ENCODE results near the gene GPR157. TPM values are rescaled to one million over a fixed set of nuclear protein-coding genes. Genes with fewer than 3 reads are reported as not detected.

Gene GPR157
- total RNA-seq, 1 experiment from 2014 or later = 4.2 TPM

DNA sequence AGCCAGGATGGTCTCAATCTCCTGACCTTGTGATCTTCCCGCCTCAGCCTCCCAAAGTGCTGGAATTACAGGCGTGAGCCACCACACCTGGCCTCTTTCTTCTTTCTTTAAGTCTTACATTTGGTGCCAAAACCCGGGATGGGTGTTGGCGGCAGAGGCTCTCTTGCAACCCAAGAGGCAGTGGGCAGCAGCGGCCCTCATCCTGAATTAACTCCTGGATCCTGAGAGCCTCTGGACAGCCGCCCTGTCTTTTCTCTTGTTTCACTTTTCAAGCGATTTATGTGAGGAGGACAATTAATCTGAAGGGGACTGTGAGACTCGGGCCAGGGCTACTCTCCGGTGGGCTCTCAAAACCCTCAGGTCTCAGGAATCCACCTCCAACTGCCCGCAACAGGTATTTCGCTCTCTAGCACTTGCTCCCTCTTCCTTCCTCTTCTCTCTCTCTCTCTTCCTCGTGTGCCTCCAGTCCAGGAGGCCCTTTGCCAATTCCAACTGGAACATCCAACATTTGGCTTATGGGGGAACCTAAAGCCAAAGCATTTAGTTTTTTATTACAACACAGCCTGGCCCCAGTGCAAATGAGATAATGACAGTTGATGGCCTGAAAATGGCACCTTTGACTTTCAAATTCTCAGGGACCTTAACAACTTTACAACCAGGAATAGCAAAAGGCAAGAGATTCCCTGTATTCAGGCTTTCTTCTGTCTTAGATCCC lies 41.3 kb downstream of the GPR157 start:
- no peak for DNase-seq (ENCODE audit: low spot score)

DNA sequence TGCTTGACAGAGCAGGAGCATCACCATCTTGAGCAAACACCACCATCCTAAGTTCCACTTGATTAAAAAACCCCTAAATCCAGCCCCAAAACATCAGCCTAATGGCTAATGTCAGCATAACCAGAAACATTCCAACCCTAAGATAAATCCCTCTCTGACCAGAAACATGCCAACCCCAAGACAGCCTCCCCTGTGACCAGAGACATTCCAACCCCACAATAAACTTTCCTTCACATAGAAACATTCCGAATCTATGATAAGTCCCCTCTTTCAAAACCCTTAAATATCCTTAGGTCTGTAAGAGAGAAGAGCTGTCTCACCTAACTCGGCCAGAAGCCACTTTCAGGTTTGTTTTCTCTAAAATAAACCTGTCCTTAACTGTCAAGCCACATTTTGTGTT lies 42.1 kb downstream of the GPR157 start:
- DNase-seq (ENCODE audit: low spot score) = no peak

DNA sequence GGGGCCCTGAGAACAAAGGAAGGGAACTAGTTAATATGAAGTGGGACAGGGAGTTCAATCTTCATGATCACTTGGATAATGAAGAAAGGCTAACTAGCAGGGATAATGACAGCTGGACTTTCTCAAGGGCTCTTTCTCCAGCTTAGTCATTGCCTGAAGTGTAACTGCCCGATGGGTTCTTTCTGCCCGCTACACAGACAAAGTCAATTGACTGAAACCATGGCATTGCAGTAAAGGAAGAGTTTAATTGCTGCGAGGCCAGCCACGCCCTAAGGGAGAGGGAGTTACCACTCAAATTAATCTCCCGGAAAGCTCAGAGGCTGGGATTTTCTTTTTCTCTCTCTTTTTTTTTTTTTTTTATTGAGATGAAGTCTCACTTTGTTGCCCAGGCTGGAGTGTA lies 42.9 kb downstream of the GPR157 start:
- no peak for DNase-seq (ENCODE audit: low spot score)

DNA sequence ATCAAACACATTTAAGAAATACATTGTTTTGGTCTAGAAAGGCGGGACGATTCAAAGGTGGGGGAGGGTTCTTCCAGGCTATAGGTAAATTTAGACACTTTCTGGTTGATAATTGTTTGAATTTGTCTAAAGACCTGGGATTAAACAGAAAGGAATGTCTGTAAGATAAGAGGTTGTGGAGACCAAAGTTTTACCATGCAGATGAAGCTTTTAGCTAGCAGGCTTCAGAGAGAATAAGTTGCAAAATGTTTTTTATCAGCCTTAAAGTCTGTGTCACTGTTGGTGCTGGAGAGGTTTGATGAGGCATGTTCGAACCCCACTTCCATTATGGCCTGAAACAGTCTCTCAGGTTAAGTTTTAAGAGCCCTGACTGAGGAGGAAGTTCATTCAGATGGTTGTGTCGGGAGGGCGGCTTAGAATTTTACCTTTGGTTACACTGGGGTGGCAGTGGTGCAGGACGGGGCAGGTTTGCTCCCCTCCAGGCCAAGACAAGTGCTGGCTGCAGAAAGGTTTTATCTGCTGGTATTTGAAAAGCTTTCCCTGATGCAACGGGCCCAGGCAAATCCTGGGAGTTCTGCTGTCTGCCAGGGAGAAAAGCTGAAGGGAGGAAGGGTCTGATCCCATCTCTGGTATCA lies 43.5 kb downstream of the GPR157 start:
- no peak for DNase-seq (ENCODE audit: low spot score)

DNA sequence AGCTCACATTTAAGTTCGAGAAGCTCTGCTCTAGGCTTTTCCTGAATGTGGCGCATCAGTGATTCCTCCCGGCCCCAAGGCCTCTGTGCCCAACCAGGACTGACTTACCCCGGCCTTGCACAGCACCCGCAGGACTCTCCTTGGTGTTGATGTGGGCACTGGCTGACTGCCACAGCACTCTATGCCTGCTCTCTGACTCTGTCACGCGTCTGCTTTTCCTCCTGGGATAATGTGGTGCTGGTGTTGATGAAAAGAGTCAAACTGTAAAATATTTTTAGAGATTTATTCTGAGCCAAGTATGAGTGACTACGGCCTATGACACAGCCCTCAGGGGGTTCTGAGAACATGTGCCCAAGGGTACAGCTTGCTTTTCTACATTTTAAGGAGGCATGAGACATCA lies 44.0 kb downstream of the GPR157 start:
- peak; percentile 34 for DNase-seq (ENCODE audit: low spot score)

DNA sequence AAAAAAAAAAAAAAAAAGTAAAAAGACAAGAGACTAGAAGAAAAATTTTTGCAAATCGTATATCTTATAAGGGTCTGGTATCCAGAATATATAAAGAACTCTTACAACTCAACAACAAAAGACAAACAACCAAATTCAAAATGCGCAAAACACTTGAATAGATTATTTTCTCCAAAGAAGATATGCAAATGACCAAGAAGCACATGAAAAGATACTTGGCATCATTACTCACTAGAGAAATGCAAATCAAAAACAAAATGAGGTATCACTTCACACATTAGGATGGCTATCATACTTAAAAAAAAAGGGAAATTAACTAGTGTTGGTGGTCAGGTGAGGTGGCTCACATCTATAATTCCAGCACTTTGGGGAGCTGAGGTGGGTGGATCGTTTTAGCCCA lies 47.4 kb downstream of the GPR157 start:
- no peak for DNase-seq (ENCODE audit: low spot score)

DNA sequence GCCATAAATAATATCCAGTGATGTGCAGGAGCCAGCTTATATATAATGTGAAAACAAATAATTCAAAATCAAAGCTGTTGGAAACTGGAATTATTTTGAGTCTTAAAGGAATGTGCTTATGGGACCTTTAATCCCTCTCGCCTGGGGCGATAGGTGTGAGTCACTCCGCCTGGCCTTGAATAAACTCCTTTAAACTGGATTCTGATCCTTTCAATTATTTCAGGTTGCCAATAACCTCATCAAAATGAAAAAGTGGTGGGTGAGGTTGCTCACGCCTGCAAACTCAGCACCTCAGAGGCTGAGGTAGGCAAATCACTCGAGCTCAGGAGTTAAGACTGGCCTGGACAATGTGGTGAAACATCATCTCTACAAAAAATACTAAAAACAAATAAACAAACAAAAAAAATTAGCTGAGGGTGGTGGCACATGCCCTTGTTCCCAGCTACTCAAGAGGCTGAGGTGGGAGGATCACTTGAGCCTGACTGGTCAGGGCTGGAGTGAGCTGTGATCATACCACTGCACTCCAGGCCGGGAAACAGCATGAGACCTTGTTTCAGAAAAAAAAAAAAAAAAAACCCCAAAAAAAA lies 48.1 kb downstream of the GPR157 start:
- peak; percentile 55 for DNase-seq (ENCODE audit: low spot score)

DNA sequence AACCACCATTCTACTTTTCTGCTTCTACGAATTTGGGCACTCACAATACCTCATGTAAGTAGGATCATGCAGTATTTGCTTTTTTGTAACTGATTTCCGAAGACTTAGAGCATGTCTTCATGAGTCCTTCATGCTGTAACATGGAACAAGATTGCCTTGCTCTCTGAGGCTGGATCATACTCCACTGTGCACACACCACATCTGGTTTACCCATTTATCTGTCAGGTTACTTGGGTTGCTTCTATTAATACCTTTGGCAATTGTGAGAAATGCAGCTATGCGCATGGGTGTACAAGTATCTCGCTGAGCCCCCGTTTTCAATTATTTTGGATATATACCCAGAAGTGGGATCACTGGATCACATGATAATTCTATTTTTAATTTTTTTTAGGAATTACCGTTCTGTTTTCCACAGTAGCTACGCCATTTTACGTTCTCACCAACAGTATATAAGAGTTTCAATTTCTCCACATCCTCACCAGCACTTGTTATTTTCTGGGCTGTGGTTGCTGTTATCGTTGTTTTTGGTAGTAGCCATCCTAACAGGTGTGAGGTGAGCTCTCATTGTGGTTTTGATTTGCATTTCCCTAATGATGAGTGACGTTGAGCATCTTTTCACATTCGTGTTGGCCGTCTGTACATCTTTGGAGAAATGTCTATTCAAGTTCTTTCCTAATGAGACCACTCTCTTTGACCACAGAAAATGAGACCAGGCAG lies 48.8 kb downstream of the GPR157 start:
- no peak for DNase-seq (ENCODE audit: low spot score)

DNA sequence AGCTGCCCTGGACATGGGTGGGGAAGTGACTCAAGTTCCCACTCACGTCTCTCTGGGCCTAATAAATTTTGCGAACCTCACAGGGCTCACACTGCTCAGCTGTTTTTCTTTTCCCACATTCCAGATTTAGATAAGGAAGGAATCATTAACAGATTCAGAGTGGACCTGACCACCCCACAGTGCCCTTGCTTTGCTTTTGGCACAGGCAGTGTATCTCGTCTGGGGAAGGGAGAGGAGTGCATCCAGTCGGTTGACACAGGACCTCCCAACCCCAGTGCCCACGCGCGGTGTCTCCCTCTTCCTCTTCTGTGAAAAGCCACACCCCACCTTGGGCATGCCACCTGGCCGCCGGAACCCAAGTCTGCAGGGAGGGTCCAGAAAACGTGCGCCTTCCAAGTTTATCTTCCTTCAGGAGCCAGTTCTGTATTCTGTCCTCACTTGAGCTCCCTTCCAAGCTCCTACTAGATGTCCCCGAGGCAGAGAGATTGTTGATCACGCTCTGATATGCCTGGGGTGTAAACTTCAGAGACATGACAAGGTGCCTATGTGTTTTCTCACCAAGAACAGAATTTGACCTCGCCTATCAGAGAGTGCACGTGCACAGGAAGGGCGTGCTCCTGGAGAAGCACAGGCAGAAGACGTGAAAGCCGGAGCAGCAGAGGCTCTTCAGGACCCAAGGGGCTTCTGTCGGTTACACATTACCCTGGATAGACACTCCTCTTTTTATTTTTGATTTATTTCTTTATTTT lies 50.0 kb downstream of the GPR157 start:
- no peak for DNase-seq (ENCODE audit: low spot score)

DNA sequence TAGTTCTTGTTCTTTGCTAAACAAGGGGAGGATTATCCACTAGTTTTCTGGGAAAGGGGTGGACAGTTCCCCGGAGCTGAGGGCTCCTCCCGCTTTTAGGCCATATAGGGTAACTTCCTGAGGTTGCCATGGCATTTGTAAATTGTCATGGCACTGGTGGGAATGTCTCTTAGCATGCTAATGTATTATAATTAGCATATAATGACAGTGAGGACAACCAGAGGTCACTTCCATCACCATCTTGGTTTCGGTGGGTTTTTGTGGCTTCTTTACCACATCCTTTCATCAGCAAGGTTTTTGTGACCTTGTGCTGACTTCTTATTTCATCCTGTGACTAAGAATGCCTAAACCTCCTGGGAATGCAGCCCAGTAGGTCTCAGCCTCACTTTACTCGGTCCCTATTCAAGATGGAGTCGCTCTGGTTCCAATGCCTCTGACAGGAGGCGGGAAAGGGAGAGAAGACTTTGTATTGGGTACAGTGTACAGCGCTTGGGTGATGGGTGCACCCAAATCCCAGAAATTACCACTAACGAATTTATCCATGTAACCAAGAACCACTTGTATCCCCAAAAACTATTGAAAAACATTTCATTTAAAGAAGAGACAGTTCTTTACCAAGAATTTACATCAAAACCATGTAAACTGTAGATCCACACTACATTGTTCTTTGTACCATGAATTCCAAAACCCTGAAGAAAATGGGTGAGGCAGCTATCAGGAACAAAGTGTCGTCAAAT lies 50.7 kb downstream of the GPR157 start:
- DNase-seq (ENCODE audit: low spot score) = peak; percentile 76

DNA sequence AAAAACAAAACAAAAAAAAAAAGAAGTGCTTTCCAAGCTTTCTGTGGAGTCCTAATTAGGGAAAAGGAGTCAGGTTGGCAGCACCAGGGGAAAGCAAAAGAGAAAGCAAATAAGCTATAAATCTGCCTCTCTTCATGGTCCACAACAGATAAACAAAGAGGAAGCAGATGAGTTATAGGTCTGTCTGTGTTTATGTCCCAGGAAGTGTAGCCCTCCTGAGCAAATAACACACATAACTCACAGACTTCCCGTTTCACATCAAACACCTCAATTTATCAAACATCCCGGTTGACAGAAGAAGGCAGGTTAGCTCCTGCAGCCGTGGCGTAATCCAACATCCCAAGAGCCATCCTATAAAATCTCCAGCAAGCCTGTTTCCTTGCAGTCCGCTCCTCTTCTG lies 53.9 kb downstream of the GPR157 start:
- no peak for DNase-seq (ENCODE audit: low spot score)

DNA sequence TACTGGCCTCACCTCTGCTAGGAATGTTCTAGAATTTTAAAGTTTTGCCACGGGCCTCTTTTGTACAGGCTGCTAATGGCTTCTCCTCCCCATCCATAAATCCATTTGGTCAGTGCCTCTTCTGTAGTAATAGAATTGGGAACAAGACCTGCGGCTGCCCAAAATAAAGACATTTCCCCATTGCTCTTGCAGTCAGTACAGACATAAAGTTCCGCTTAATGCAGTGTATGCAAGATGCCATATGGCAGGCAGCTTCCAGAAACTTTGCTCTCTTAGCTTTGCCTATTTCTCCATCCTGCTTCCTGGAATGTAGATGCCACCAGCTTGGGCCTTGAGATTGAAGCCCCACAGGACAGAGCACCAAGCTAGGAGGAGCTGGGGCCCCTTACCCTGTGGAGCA lies 55.8 kb downstream of the GPR157 start:
- DNase-seq (ENCODE audit: low spot score) = no peak

DNA sequence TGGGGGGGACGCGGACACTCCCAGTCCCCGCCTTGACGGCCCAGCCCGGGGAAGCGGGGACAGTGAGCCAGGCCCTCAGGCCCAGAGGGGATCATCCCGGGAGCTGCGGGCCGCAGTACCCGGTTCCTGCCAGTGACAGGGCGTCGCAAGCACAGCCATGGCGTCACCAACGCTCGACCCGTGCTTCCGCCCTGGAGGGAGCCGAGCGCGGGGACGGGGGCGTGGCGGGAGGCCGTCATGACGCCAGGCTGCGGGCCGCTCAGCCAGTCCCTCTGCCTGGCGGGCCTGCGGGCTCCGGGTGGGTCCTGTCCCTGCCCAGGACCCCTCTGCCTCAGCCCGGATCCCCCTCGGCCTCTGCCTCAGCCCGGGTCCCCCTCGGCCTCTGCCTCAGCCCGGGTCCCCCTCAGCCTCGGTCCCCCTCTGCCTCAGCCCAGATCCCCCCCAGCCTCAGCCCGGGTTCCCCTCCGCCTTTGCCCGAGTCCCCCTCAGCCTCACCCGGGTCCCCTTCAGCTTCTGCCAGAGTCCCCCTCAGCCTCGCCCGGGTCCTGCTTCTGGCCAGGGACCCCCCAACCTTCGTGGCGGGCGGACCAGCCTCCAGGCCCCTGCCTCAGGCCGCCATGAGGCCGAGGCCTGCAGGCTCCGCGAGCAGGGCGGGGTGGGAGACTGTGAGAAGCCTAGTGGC lies 57.2 kb downstream of the GPR157 start:
- DNase-seq (ENCODE audit: low spot score) = no peak

DNA sequence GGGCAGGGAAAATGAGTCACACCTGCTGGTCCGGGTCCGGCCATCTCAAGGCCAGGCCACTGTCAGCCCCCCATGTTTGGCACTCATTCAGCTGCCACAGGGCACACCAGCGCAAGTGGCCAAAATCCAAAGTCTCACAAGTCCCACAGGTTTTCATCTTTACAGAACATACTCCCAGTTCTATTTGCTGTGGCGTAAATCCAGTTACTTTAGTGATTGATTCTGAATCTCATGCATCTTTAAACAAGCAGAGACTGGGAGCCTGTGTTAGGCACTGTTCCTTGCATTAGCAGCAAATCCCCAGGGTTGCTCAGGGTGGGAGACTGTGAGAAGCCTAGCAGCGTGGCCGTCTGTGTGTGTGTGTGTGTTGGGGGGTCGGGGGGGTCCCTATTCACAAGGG lies 58.4 kb downstream of the GPR157 start:
- DNase-seq (ENCODE audit: low spot score) = no peak

DNA sequence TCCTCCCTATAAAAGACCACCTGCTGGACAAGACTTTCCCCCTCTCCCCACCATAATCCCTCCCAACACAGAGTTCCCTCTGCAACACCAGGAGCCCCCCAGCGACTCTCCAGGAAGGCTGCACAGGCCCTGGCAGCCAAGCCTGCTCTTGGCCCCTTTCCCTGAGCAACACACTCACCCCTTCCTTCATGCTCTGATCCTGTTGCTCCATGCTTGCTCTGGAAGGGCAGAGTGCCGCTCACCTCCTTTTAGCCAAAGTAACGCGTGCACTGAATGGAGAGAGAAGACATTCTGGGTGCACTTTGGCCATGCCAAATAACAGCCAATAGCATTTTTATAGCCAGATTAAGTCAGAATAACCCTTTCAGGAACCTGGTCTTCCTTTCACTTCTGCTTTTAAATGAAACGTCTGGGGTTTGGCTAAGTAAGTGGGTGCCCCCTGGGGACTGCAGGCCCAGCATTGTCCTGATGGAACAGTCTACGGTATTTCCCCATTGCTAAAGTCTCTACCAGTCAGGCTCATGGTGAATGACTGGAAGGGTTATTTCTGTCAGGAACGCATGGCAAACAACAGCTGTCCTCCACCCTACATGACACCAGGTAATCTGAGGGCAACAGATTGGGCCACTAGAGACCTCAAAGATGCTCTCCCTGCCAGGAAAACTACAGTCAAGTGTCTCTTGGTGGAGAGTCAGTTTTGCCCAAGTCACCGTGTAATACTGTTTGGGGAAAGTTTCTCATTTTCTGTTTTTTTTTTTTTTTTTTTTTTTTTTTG lies 59.4 kb downstream of the GPR157 start, which contains the start of gene SLC2A5:
TSS of gene SLC2A5 (minus strand) at position 310 of the 775 bp plus-strand sequence. CDS start at position 211, 99 bp downstream.
- no peak for DNase-seq (ENCODE audit: low spot score)

DNA sequence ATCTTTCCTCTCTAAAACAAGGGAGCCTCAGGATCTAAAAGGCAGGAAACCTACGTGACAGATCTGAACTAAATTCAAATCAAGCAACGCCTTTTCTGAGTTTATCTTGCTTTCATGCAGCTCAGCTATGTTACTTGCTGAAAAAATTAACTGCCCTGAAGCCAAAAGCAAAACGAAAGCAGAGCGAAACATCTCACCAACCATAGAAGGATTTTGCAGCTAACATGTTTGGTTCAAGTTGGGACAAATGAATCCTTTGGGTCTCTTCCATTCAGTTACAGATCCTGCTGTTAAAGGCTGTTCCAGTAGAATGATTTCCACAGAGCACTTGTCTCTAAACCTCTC lies 59.9 kb downstream of the GPR157 start:
- no peak for DNase-seq (ENCODE audit: low spot score)

DNA sequence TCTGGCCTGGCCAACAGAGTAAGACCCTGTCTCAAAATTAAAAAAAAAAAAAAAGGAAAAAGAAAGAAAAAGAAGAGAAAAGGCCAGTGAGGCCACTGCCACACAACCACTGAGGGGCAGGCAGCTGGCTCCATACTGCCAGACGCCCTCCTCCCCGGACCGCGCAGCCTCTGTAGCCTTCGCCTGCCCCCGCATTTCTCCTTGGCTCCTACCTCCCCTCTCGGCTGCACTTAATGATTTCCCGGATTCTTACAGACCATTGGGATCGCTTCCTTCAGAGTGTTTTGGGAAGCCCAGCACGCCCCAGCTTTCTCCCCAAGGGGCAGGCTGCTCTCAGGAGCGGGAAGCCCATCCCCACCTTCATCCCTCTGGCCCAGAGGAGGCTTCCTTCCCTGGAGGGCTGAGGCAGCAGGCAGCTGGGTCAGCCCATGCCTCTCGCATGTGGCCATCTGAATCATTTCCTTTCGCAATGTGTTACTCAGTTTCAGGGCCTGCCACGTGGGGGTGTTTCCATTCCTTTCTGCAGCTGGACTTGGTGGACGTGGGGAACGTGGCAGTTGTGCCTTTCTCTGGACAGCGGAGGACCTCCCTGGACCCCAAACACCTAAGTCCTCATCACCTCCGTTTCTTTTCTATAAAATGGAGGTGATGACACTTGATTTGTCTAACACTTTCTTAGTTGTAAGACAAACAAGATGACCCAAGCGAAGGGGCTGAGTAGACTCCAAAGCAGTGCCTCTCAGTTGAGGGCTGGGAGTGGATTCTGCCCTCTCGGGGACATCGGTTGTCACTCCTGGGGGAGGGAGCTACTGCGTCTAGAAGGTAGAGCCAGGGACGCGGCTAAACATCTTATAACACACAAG lies 61.7 kb downstream of the GPR157 start:
- no peak for DNase-seq (ENCODE audit: low spot score)

DNA sequence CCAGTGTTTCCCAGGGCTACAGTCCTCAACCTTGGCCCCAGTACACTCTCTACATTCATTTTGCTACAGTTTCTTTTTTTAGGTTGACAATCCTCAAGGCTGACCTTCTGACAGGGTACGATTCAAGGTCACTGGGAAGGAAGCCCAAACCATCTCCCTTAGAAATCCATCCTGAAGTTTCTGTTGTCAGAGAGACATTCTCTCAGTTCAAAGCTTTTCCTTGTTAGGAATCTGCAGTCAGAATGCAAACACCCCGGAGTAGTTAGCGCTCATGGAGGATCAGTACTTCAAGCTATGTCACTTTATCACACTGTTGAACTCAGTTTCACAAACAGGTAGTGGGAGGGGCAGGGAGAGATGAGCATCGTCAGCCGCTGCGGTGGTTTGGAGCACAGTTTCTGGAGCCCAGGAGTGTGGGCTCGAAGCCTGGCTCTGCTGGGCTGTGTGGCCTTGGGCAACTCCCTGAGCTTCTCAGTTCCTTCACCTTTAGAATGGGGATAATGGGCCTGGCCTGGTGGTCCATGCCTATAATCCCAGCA lies 63.6 kb downstream of the GPR157 start:
- DNase-seq (ENCODE audit: low spot score) = no peak

DNA sequence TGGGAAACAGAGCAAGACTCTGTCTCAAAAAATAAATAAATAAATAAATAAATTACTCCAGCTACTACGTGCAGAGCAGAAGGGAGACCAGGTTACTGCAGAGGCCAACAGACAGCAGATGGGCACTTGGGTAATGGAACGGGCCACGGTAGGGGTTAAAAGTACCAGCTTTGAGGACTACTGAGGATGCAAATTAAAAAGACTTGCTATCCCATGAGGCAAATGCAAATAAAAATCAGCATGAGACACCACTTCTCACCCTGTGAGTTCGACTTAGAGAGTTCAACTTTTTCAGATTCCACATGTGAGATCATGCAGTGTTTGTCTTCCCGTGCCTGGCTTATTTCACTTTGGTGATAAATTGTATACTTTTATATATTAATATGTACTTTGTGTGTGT lies 66.1 kb downstream of the GPR157 start:
- no peak for DNase-seq (ENCODE audit: low spot score)
